Lower lobe of right lung (tissue), 2 donors: ENCODE measurements around the gene LMO1. TPM values are rescaled to one million over a fixed set of nuclear protein-coding genes. Genes with fewer than 3 reads are reported as not detected.
A peak's percentile ranks its signal among the peaks of the same experiment; 100 is the strongest.

ENCODE experiments used
- ATAC-seq, 2 donors: fragments of 200-7000 bp; cut with Tn5 transposase; one replicate each; pipeline ENCODE4 v1.9.1; 2020 to 2022; ENCODE audit warnings: mild to moderate bottlenecking in 2 of 2, moderate library complexity in 2 of 2
- DNase-seq: peaks from one replicate; pipeline ENCODE4 v3.0.0-alpha.2; 2020
- H3K27ac ChIP-seq: fragments of 200-600 bp; one replicate; pipeline ENCODE4 v1.8.0; 2022
- H3K27me3 ChIP-seq: fragments of 200-600 bp; one replicate; pipeline ENCODE4 v1.8.0; 2022; ENCODE audit warnings: low read depth
- H3K36me3 ChIP-seq: fragments of 200-600 bp; one replicate; pipeline ENCODE4 v1.8.0; 2022; ENCODE audit warnings: mild to moderate bottlenecking
- H3K4me1 ChIP-seq: fragments of 200-600 bp; one replicate; pipeline ENCODE4 v1.8.0; 2022
- H3K4me3 ChIP-seq: fragments of 200-600 bp; one replicate; pipeline ENCODE4 v1.8.0; 2022; ENCODE audit warnings: mild to moderate bottlenecking
- H3K9me3 ChIP-seq: fragments of 200-600 bp; one replicate; pipeline ENCODE4 v1.8.0; 2022
- intact Hi-C: fragments of 100-400 bp; cut with DNase I; formaldehyde crosslinking; loops from one replicate; pipeline ENCODE4 v1.11.0; 2022
- total RNA-seq: library from RNA; stranded (reverse); fragmentation: NEBNext Ultra II Directional; extraction: Animal tissue kit (Norgen Biotek cat#: 25700); gene quantifications from one replicate; pipeline ENCODE4 v1.2.1, GENCODE V29; 2021
- TF ChIP-seq, protein P1 (sequence below): fragments of 200-600 bp; IDR thresholded peaks from one replicate; pipeline ENCODE4 v1.8.0; 2022; ENCODE audit warnings: antibody characterized with exemption, mild to moderate bottlenecking
- donor health status: DM: no; HTN: yes; CAD: no; lungs with severe emphysema.

Gene LMO1
- total RNA-seq, 1 donor from 2014 or later = not detected

DNA sequence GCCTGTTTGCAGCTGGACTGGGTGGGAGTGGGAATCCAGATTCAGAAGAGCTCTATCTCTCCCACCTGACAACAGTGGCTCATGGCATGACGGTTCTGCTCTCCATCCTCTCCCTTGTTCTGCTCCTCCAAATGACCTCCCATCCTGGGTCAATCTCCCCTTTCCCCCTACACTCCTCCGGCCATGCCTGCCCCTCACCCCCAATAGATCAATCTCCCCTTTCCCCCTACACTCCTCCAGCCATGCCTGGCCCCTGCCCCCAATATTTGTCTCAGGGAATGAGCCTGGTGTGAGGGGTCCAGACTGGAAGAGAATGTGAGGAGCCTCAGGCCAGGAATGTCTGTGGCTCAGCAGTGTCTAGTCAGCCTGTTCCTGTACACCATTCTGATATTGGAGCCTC, 64.0 kb downstream of the LMO1 start:
- H3K36me3 ChIP-seq = no peaks in the 10 kb centered on the region
- no peak overlapping the region for H3K27ac ChIP-seq
- intact Hi-C loops = no loop called here
- H3K4me3 ChIP-seq = no peak overlapping the region
- no peaks in the 10 kb centered on the region for H3K4me1 ChIP-seq
- no peaks in the 10 kb centered on the region for H3K9me3 ChIP-seq
- DNase-seq = no peak
- ATAC-seq = no peak
- peaks cover 5% of the 10 kb centered on the region for H3K27me3 ChIP-seq
- TF ChIP-seq, protein P1, sequence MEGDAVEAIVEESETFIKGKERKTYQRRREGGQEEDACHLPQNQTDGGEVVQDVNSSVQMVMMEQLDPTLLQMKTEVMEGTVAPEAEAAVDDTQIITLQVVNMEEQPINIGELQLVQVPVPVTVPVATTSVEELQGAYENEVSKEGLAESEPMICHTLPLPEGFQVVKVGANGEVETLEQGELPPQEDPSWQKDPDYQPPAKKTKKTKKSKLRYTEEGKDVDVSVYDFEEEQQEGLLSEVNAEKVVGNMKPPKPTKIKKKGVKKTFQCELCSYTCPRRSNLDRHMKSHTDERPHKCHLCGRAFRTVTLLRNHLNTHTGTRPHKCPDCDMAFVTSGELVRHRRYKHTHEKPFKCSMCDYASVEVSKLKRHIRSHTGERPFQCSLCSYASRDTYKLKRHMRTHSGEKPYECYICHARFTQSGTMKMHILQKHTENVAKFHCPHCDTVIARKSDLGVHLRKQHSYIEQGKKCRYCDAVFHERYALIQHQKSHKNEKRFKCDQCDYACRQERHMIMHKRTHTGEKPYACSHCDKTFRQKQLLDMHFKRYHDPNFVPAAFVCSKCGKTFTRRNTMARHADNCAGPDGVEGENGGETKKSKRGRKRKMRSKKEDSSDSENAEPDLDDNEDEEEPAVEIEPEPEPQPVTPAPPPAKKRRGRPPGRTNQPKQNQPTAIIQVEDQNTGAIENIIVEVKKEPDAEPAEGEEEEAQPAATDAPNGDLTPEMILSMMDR = no peak

DNA sequence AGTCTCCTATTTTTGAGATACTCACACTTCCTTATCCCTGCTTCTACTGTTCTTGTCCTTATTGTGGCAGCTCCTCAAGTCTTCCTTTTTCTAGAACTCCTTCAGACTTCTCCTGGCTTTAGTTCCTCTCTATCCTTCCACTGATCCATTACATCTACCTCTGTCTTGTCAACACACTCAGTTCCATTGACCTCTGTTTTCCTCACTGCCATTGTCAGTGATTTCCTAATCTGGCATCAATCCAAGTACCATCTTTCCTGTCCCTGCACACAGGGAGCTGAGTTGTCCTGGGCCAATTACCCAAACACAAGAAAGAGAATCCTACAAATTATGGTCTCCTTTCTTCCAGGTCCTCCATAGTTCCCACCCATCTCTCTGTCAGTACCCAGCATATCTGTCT, 66.9 kb downstream of the LMO1 start:
- intact Hi-C loops = no loop called here
- ATAC-seq = no peak

DNA sequence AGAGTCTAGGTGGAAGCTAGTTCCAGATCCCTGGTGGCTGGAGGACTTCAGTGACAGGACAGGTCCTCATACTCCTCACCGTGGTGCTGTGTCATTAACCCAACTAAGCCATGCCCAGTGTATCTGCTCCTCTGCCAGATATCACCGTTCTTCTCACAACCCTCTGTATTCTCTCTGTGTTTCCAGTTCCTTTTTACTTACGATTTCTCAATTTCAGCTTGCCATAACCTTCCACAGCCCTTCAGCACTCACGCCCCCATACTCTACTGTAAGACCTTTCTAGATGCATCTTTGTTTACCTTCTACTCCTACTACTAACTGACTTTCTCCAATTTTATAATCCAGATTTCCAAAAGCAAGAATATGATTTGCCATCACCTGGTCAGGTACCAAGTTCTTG, 68.7 kb downstream of the LMO1 start:
- no peaks in the 10 kb centered on the region for H3K4me1 ChIP-seq
- no peak overlapping the region for H3K27ac ChIP-seq
- no peaks in the 10 kb centered on the region for H3K36me3 ChIP-seq
- ATAC-seq = no peak
- TF ChIP-seq, protein P1 = no peak
- H3K4me3 ChIP-seq = no peak overlapping the region
- intact Hi-C loops = no loop called here
- H3K27me3 ChIP-seq = peaks cover 9% of the 10 kb centered on the region
- DNase-seq = no peak
- H3K9me3 ChIP-seq = no peaks in the 10 kb centered on the region

More for the DNA sequence above, 66.9 kb downstream of the LMO1 start:
- H3K4me1 ChIP-seq = no peaks in the 10 kb centered on the region
- H3K36me3 ChIP-seq = no peaks in the 10 kb centered on the region
- DNase-seq = no peak
- no peak overlapping the region for H3K27ac ChIP-seq
- TF ChIP-seq, protein P1 = no peak
- peaks cover 9% of the 10 kb centered on the region for H3K27me3 ChIP-seq
- no peak overlapping the region for H3K4me3 ChIP-seq
- no peaks in the 10 kb centered on the region for H3K9me3 ChIP-seq

DNA sequence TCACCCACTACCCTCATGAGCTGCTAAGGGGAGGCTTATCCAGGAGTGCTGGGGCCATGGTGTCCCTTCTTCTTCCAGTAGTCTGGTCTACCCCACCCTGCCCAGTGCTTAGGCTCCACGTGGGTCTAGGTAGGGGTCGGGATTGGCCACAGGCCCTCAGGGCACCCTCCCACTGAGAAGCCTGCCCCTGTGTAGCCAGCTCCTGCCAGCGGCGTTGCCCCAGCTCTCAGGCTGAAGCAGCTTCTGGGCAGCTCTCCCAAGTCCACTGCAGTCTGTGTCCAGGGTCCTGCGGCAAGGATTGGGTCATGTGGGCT, 70.8 kb downstream of the LMO1 start:
- Histone ChIP-seq H3K9me3 (no peaks in the 10 kb centered on the region), H3K27ac (no peak overlapping the region), H3K4me3 (no peak overlapping the region), H3K27me3 (peaks cover 9% of the 10 kb centered on the region), H3K36me3 (no peaks in the 10 kb centered on the region), H3K4me1 (no peaks in the 10 kb centered on the region)
- intact Hi-C loops = no loop called here
- ATAC-seq = peak; percentile 25 to 39
- TF ChIP-seq, protein P1 = no peak
- no peak for DNase-seq

DNA sequence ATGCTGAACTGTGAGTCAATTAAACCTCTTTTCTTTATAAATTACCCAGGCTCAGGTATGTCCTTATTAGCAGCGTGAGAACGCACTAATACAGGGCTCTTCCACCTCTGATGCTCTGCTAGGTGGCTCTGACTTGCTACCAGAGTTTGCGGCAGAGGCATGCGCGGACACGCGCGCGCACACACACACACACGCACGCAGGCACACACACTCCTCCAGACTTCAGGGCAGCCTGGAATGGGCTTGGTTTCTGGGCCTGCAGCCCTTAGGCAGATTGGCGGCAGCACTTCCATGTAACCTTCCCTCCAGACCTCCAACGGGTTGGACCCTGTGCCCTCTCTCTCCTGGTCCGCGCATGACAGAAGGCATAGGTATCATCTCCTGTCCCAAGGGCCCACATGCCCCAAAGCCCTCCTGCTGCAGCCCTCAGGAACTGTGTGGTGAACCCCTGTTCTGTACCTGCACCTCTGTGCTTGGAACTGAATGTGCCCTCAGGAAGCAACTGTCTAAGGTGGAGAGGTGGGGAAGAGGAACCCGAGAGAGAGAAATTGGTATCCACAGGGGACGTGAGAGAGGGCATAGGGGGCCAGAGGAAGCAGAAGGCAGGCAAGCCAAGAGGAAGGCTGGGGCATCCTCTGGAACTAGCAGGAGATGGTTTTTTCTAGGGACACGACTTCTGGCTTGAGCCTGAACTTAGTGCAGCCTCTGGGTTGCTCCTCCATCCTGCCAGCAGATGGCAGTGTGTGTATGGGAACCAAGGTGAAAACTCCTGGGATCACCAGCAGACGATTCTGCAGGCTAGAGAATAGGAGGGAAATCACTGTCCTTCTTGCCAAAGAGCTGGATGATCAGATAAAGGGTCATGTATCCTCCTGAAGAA, 71.4 kb downstream of the LMO1 start:
- DNase-seq (peak; percentile 61), ATAC-seq (peak; percentile 83 to 84)
- no peaks in the 10 kb centered on the region for H3K4me1 ChIP-seq
- H3K27ac ChIP-seq = no peak overlapping the region
- intact Hi-C loops = no loop called here
- no peaks in the 10 kb centered on the region for H3K9me3 ChIP-seq
- TF ChIP-seq, protein P1 = peak; percentile 85
- H3K27me3 ChIP-seq = peaks cover 9% of the 10 kb centered on the region
- H3K36me3 ChIP-seq = no peaks in the 10 kb centered on the region
- no peak overlapping the region for H3K4me3 ChIP-seq
